HG03108 (cell line): ENCODE measurements around the gene PLSCR4.

Source experiments
- ATAC-seq: cut with Tn5 transposase; IDR thresholded peaks from one replicate; pipeline ENCODE4 v1.9.1; 2021; ENCODE audit warnings: moderate library complexity; ENCODE audit not compliant: unreplicated experiment

The PLSCR4 gene

DNA sequence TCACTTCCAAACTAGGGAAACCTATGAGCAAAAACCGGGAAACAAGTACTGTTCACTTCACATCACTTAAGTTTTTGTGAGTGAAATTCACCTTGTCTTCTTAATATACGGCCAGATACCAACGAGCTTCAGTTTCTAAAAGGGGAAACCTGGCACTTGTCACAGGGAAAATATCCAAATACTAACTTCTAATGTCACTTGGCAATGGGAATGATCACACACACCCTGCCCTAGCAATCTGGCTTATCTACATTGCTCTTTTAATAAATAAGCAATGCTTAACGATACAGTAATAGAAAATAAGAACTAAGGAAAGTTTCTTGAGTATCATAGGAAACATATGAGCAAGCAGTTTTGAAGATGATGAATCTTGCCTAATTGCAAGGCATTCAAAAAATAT is 55.3 kb downstream of the PLSCR4 start:
- no peak for ATAC-seq

- ATAC-seq: no peak
These were observed 55.9 kb downstream of the PLSCR4 start for GRCh38 chr3:146195030-146195429.

DNA sequence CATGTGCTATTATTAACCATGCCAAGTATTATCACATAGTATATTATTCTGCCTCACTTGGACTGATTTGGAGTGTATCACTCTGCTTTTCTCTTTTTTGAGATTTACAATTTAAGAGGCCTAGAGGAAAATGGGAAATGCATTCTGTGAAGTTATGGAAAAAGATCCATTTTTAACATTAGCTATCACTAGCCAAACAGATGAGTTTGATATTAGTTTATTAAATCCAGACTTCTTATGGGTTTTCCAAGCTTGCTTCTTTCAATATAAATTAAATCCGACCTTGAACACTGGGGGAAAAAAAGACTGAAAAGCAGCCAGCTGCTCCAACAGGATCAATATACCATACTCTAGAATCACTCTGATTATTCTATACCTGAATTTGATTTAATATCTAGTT is 59.9 kb downstream of the PLSCR4 start:
- no peak for ATAC-seq

- ATAC-seq: peak; percentile 71
These were observed 61.3 kb downstream of the PLSCR4 start for GRCh38 chr3:146189519-146190173.

DNA sequence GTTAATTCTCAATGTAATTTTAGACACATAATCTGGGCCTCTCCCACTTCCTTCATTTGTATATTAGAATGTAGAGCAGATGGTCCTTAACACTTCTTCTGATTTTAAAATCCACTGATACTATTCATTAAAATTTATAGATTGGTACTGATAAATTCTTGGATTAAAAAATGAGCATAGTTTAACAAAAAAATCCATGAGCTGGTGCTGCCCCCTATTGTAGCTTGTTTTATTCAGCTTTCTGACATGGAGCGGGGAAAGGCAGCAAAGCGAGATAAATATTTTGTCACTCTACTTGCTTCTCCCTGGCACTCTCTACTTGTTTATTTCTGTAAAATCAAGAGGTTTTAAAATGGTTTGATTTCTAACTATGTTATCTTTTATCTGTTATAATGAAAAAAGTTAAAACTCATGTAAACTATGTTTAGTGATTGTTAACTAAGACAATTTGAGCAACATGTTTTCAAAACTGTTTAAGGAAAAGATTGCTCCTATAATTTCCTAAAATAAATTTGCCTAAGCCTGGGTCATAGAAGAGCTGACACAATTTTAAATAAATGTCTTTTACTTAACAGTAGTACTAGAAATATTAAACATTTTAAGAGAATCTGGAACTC is 63.5 kb downstream of the PLSCR4 start:
- no peak for ATAC-seq

DNA sequence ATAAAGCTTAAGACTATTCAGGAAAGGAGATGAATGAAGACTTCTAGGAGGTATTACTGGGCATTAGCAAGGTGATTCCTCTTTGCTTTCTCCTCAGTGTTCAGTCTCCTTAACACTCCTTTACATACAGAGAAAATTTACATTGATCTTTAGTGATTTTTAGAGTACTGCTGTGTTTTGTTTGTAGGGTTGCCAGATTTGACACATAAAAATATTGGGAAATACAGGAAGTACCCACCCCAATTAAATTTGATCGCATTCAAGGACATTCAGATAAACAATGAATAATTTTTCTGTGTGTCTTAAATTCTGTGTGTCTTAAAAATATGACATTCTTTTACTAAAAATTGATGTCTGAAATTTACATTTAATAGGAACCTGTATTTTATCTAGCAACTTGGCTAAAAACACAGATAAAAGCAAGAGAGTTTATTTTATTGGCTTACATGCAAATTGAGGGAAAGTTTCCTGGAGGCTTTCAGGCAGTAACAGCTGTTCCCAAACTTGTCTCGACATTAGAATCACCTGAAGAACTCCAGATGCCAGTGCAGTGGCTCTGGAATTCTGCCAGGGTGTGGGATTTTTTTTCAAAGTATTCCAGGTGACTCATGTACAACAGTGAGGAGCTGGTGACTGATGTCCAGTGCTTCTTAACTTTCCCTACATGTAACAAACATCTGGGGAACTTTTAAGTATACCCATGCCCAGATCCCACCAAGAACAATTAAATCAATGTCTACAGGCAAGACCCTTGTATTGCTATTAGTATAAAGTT is 66.5 kb downstream of the PLSCR4 start:
- no peak for ATAC-seq

DNA sequence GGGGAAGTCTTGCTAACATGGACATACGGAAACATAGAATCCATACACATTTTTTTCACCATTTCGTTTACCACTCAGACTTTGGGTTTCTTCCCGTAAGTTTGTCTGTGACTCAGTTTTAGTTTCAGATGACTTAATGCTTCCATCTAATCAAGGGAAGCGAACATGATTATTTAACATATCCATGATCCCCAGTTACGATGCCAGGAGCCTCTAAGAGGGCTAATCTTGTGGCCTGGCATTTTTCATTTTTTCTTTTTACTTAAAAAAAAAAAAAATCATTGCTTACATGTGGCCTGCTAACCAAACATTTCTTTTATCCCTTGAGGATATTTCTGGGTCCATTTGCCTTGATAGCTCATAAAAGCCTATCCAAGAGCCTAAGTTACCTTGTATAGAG is 69.7 kb downstream of the PLSCR4 start:
- no peak for ATAC-seq

DNA sequence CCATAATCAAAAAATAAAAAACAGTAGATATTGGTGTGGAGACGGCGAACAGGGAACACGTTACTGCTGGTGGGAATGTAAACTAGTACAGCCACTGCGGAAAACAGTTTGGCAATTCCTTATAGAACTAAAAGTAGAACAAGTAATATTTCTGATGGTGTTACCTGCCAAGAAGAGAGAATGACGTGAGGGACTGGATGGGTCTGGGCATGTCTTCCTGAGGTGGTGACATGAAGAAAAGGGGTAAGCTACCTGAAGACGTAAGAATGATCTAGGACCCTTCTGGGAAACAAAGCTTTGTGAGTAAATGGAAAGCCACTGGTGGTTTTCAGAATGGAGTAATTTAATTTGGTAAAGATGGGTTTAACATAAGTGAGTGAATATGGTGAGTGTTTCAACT is 70.5 kb downstream of the PLSCR4 start:
- ATAC-seq: no peak

- ATAC-seq: no peak
These were observed 72.8 kb downstream of the PLSCR4 start for GRCh38 chr3:146178006-146178689.

DNA sequence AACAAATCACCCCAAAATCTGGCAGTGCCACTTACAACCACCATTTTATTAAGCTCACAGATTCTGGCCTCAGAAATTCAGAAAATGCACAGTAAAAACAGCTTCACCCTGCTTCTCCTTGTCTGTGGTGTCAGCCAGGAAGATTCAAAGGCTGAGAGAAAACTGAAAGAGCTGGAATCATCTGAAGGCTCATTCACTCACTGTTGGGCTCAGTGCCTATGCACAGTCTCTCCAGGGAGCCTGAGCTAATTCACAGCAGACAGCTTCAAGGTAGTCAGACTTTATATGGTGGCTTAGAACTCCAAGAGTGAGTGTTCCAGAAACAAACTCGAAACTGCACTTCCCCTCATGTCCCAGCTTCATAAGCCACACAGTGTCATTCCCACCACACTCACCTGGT is 73.4 kb downstream of the PLSCR4 start:
- no peak for ATAC-seq

DNA sequence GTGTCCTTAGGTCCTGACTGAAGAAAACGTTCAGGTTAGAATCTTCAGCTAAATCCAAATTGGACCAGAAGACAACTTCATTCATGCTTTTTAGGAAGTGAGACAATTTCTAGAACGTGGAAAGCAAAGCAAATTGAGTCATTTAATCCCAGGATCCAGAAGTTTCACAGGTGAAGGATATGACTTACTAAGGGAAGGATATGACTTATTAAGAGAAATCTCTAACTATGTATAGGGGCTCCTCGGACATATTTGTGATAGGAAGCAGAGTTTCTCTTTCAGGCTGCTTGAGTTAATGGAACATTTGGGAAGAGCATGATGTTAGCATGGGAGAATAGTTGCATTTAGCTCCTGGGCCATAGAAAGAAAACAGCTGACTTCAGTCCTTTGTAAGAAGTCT is 73.8 kb downstream of the PLSCR4 start:
- no peak for ATAC-seq

GRCh38 chr3:146172586-146172985 is 78.3 kb downstream of the PLSCR4 start:
- no peak for ATAC-seq

- ATAC-seq: no peak
These were observed 80.3 kb downstream of the PLSCR4 start for GRCh38 chr3:146170591-146170990.

DNA sequence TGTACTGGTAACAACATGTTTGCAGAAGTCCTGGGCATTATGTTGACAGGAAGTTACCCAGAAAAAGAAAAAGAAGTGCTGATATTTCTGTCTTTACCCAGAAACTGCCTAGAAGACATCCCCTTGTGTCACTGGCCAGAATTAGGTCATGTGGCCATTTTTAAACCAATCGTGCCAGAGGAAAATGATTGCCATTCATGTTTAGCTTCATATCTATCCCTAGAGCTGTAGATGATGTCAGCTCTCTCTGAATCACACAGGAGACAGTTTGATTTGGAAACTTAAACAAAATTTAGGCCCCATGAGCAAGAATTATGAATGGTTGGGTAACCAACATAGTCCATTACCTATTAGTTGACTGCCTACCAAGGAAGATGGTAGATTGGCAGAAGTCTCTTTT is 81.0 kb downstream of the PLSCR4 start:
- no peak for ATAC-seq

- no peak for ATAC-seq
These were observed 84.1 kb downstream of the PLSCR4 start for GRCh38 chr3:146166826-146167225.

DNA sequence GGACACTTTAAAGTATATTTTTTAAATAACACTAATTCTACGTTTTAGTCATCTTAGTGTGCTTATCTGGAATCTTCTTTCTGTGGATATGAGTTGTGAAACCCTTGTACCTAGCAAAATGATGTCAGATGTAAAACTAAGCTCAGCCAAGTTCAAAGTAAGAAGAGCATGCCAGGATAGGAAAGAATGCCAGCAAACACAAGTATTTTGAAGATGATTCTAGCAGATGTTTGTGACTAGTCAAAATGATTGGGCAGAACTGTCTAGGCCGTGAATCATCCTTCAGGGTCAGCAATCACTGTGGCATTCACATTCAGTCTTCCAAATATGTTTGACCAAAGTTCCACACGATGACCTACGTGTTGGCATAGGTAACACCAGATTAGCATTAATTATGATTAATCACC is 84.5 kb downstream of the PLSCR4 start:
- no peak for ATAC-seq

DNA sequence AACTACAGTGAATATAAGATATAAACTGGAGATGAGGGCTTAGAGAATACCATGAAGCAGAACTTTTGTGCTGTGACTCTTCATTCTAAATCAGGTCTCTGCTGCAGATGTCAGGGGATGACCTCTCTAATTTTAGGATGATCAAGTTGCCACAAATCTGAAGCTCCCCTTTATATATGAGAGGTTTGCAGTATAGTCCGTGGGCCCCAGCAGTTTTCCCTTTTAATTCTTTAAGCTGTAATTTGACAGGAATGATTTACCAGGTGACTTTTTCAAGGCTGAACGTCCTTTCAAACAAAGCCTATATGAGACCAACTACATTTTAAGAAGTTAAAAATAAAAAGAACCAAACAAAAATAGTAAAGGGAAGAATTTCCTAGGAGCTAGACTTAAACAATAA is 85.0 kb downstream of the PLSCR4 start:
- no peak for ATAC-seq

DNA sequence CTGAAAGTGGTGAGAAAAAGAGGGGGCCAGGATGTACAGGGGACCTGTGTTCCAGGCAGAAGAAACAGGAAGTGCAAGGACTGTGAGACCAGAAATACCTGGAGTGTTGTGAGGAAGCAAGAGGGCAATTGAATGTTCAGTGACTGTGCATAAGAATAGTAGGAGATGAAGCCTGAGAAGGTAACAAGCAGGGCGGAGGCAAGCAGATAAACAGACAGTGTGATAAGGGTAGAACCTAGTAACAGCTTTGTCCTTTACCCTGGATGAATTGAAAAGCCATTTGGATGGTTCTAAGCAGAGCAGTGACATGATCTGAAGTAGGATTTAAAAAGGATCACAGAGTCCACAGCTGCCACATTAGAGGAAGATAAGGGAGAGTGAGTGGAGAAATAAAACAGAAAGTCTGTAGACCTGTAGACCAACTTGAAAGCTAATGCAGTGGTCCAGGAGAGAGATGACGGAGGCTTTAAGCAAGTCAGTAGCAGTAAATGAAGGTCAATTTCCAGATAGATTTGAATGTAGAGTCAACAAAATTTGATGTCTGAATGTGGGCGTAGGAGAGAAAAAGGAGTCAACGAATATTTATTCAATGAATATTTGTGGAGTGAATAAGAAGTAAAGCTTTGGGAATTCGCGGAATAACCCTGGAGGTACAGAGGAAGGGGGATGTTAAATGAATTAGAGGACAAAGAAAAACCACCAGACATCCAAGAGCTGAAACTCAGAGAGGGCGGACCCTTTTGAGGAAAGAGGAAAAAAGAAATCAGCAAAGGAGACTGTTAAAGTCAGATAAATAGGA is 85.7 kb downstream of the PLSCR4 start:
- no peak for ATAC-seq

- ATAC-seq: no peak
These were observed 86.4 kb downstream of the PLSCR4 start for GRCh38 chr3:146164506-146164905.

- no peak for ATAC-seq
These were observed 86.8 kb downstream of the PLSCR4 start for GRCh38 chr3:146164071-146164470.

- no peak for ATAC-seq
These were observed 87.3 kb downstream of the PLSCR4 start for GRCh38 chr3:146163584-146163983.
